GM18526 (cell line): ENCODE data around the gene PCDH7.

Experiments
- POLR2A ChIP-seq: IDR thresholded peaks from 3 replicates; pipeline ENCODE4 v1.6.1; 2011; ENCODE audit not compliant: insufficient read length; ENCODE audit errors: extremely low read depth

PCDH7 gene

DNA sequence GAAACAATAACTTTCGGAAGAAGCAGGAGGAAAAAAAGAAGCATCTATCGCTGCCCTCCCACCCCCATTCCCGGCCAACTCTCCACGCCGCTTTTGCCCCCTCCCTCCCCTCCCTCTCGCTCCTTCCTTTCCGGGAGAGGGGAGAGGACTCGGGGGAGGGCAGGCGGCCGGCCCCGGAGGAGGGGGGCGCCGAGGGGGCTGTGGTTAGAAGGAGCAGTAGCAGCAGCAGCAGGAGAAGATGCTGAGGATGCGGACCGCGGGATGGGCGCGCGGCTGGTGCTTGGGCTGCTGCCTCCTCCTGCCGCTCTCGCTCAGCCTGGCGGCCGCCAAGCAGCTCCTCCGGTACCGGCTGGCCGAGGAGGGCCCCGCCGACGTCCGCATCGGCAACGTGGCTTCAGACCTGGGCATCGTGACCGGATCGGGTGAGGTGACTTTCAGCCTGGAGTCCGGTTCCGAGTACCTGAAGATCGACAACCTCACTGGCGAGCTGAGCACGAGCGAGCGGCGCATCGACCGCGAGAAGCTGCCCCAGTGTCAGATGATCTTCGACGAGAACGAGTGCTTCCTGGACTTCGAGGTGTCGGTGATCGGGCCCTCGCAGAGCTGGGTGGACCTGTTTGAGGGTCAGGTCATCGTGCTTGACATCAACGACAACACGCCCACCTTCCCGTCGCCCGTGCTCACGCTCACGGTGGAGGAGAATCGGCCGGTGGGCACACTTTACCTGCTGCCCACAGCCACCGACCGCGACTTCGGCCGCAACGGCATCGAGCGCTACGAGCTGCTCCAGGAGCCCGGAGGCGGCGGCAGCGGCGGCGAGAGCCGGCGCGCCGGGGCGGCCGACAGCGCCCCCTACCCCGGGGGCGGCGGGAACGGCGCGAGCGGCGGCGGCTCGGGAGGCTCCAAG lies 1.3 kb downstream of the PCDH7 start:
- no peak for TF ChIP-seq POLR2A

DNA sequence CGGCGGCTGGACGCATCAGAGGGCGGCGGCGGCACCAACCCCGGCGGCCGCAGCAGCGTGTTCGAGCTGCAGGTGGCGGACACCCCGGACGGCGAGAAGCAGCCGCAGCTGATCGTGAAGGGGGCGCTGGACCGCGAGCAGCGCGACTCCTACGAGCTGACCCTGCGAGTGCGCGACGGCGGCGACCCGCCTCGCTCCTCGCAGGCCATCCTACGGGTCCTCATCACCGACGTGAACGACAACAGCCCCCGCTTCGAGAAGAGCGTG lies 1.9 kb downstream of the PCDH7 start:
- TF ChIP-seq POLR2A, result no peak

DNA sequence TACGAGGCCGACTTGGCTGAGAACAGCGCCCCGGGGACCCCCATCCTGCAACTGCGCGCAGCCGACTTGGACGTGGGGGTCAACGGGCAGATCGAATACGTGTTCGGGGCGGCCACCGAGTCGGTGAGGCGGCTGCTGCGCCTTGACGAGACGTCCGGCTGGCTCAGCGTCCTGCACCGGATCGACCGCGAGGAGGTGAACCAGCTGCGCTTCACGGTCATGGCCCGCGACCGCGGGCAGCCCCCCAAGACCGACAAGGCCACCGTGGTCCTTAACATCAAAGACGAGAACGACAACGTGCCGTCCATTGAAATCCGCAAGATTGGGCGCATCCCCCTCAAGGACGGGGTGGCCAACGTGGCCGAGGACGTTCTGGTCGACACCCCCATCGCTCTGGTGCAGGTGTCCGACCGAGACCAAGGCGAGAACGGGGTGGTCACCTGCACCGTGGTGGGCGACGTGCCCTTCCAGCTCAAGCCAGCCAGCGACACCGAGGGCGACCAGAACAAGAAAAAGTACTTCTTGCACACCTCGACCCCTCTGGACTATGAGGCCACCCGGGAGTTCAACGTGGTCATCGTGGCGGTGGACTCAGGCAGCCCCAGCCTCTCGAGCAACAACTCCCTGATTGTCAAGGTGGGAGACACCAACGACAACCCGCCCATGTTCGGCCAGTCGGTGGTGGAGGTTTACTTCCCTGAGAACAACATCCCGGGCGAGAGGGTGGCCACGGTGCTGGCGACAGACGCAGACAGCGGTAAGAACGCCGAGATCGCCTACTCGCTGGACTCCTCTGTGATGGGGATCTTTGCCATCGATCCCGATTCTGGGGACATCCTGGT lies 2.4 kb downstream of the PCDH7 start:
- TF ChIP-seq POLR2A, result no peak

DNA sequence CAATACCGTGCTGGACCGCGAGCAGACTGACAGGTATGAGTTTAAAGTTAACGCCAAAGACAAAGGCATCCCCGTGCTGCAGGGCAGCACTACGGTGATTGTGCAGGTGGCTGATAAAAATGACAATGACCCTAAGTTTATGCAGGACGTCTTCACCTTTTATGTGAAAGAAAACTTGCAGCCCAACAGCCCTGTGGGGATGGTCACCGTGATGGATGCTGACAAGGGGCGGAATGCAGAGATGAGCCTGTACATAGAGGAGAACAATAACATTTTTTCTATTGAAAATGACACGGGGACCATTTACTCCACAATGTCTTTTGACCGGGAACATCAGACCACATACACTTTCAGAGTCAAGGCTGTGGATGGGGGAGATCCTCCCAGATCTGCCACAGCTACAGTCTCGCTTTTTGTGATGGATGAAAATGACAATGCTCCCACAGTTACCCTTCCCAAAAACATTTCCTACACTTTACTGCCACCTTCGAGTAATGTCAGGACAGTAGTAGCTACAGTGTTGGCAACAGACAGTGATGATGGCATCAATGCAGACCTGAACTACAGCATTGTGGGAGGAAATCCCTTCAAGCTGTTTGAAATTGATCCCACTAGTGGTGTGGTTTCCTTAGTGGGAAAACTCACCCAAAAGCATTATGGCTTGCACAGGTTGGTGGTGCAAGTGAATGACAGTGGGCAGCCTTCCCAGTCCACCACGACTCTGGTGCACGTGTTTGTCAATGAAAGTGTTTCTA lies 3.2 kb downstream of the PCDH7 start:
- TF ChIP-seq POLR2A, result no peak

DNA sequence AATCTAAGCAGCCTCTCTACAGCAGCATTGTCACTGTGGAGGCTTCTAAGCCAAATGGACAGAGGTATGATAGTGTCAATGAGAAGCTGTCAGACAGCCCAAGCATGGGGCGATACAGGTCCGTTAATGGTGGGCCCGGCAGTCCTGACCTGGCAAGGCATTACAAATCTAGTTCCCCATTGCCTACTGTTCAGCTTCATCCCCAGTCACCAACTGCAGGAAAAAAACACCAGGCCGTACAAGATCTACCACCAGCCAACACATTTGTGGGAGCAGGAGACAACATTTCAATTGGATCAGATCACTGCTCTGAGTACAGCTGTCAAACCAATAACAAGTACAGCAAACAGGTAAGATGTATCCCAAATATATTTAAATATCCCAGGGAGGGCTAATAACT lies 4.1 kb downstream of the PCDH7 start:
- no peak for TF ChIP-seq POLR2A

DNA sequence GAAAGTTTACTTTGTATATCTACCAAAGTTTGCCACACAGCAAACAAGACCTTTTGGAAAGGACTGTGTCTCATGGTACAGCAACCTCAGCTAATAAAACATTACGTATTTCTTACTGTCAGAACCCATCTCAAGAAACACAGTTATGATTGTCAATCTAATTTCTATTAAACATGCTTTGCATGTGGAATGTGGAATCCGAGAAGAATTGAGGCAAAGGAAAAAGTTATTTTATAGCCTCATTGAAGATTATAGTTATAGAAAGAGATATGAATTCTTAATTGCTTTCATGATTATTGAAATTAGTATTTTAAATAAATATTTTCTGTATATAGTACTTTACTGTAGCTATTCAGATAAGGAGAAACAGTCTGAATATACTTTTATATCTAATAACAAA lies 5.4 kb downstream of the PCDH7 start:
- no peak for TF ChIP-seq POLR2A

DNA sequence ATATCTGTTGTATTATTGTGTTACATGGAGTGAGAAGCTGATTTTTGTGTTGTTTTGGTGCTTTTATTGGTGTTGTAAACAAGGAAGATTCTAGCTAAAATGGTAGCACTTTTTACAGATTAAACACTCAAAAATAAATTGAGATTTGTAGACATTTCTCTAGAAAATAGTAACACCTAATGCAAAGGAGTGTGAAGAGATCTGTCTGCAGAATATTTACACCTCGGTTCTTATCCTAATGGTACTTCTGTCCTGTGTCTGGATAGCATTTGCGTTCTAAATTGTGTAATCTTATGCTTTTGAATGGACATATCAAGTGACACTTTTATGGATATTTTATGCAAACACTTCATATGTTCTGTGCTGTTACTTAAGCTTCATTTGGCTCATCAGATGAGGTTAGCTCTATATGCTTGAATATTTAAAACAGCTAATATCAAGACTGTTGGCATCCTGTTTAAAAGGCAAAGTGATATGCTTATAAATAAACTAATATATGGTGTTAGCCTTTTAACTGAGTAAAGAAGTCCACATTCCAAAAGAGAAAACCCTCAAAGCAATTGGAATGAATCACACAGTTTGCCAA lies 6.0 kb downstream of the PCDH7 start:
- no peak for TF ChIP-seq POLR2A

DNA sequence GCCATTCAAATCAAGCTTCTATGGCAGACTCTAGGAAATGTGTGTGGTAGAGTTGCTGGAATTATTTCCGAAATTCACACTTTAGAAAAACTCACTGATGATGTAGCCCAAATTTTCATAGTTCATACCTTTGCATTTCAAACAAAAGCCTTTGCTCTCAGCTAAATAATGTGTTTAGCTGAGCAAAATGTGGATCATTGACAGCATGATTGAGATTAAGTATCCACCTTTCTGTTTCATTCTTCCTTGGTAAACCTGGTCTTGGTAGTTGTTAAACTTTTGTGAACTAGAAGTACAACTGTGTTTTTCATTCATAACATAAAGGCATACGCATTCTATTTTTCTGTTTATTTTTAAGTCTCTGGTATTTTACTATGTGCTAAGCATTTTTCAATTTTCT lies 7.2 kb downstream of the PCDH7 start:
- TF ChIP-seq POLR2A, result no peak

DNA sequence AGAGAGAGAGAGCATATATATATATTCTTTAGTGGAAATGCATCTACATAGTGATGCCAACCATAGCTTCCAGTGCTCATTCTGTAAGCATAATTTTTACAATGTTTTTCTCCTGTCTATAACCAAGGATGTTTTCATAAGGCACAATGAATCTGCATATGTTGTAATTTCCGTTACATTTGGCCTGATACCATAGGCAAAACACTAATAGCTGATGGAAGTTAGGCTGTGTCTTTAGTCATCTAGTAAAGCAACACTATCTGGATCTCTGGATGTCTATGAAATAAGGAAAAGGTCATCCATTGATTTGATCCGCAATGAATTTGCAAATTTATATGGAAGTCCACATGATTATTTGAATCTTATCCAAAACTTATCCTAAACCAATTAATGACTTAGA lies 8.1 kb downstream of the PCDH7 start:
- no peak for TF ChIP-seq POLR2A

DNA sequence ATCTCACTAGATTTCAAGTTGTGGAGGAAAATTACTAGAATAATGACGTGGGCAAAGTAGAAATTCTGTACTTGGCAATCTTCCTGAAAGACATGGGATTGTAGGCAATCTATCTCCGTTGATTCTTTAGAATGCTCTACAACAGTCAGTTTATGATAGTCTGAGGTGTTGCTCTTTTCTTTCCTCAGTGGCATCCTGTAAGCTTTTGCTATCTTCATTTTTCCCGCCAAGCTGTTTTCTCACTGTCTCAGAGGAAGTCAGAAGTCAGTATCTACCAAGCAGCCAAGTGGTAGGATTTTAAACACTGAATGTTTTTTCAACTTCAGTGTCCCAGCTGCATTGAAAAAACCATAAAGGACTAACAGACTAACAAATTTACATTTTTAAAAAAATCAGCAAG lies 23.7 kb downstream of the PCDH7 start:
- TF ChIP-seq POLR2A, result no peak

DNA sequence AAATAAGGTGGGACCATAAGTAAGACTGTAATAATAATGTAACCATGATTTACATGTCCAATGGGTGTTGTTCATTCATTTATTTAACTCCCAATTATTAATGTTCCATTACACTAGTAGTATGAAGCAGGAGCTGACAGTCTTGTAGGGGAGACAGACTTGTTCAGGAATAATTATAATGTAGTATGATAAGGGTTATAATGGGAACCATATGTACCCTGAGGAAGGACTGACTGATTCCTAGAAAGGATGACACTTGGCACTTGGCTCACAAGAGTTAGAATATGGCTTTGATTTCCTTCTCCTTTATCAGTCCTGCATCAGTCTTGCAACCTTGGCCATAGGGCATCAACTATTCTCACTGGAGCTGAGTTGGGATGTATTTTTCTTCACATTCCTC lies 24.2 kb downstream of the PCDH7 start:
- TF ChIP-seq POLR2A, result no peak

DNA sequence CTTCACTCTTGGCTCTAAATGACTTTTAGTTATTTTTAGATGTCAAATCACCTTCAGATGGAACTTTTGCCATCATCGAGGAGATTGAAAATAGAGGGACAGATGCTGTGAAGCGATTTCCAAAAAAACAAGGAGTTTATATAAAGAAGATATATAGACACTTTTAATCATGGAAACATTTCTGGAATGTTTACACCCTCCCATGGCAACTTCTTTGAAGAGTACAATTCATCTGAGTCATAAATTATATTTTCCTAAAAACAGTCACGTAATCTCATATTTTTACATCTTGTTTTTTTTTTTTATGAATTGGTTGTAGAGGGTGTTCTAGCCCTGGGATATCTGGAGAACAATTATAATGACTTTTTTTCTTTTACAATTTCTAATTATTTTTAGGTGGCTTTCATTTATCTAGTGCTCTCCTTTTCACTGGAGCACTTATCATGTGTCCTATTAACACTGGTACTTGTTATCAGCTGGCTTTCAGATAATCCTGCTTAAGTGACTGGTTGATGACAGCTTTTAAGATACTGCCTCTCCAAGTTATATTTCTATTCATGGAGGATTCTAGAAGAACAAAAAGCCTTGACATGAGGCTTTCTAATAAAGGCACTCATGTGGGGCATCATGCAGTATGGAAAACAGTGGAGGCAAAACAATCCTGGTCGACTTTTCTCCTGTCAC lies 24.9 kb downstream of the PCDH7 start:
- no peak for TF ChIP-seq POLR2A

DNA sequence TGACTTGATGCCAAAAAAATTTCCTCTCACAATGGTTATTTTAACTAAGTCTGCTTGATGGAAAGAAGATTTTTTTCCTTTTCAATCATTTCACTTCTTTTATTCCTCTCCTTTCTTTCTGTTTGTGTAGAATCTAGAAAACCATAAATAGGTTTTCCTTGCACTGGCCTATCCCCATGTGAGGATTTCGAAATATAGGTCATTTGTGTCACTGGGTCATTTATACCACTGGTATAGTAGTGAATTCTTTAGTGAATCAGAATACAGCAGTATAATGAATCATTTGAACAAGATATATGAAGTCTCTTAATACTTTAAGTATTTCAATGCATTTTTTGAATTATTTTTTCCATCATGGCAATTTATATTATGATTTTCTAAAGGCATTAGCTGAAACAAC lies 26.6 kb downstream of the PCDH7 start:
- no peak for TF ChIP-seq POLR2A

DNA sequence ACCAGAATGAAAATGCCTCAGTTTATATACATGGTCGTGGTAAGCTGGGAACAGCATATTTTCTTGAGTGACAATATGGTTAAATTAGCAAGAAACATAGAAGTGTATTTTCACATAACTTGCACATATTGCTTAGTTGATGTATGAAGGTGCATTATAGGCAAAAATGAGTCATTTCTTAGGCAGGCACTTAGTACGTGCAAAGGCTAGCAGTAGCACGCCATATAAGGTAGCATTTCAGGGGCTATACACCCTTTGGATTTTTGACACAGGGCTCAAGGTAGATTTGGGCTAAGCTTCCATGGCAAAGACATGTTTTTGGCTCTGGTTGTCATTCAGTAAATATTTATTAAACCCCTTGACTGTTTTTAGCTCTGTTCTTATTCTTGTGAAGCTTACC lies 33.1 kb downstream of the PCDH7 start:
- TF ChIP-seq POLR2A, result no peak

DNA sequence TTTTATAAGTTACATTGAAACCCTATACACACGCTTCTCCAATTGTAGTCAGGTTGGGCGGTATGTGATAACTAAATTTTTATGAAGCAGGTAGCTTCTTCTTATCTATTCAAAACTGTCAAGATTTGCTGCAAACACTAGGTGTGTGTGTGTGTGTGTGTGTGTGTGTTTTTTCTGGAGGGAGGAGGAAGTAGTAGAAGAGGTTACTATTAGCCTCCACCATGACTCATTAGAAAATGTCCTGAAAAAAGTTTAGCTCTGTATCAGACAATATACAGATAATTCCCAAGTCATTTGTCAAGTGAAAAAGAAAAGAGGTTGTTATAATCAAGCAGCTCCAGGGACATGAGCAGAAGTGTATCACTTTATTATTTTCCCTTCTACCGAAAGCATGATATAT lies 33.9 kb downstream of the PCDH7 start:
- TF ChIP-seq POLR2A, result no peak
